Nucleus accumbens (tissue), 56 donors: ENCODE measurements around the gene AKR1C4.

ENCODE experiments used
- DNase-seq, 56 donors: peaks; one replicate each; lab custom pipeline; 2025; lab: John Stamatoyannopoulos, UW

AKR1C4 gene

DNA sequence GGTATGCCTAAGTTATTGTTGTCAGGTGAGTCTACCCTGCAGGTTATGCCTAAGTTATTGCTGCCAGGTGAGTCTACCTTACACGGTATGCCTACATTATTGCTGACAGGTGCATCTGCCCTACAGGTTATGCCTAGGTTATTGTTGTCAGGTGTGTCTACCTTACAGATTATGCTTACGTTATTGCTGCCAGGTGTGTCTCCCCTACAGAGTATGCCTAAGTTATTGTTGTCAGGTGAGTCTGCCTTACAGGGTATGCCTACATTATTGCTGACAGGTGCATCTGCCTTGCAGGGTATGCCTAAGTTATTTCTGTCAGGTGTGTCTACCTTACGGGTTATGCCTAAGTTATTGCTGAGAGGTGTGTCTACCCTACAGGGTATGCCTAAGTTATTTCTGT lies 64.2 kb downstream of the AKR1C4 start:
- no peak for DNase-seq

DNA sequence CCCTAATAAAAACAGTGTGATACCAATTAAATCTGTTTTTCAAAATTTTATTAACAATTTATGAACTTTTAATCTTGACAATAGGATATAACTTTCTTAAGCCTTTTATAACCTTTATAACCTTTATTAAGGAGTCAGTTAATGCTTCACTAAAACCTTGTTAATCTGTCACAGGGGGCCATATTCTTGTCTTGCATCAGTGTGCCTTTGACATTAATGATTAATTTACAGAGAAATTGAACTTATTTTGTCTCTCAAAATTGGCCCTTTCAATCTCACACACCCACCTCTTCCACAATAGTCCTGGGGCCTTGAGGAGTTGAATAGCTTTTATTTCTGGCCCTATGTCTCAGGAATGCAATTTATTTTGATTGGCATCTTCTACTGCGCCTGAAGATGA lies 68.5 kb downstream of the AKR1C4 start:
- DNase-seq: no peak

DNA sequence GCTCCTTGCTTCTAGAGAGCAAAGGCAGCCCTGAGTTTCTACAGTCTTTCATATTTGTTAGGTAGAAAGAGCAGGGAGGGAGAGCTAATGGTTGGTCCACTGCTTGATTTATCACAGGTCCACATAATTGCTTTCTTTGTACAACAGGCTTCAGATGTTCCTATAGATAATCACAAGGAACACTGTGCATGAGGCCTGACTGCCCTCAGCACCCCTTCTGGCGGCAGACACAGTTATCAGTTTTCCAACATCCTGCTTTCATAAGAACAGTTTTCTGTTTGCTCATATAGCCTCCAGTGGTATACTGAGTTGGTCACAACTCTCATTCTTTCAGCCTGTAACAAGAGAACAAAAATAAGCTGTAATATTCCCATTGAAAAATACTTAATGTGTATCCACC lies 69.7 kb downstream of the AKR1C4 start:
- no peak for DNase-seq

DNA sequence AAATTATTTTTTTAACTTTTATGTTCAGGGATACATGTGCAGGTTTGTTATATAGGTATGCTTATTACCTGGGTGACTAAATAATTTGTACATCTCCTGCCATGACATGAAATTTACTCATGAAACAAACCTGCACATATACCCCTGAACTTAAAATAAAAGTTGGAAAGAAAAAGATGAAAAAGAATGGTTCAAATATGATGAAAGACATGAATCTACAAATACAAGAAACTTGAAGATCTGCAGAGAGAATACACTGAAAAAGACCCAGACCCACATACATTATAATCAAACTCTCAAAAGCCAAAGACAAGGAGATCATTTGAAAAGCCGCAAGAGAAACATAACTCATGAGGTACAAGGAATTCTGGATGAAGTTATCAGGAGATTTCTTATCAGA lies 70.2 kb downstream of the AKR1C4 start:
- no peak for DNase-seq

DNA sequence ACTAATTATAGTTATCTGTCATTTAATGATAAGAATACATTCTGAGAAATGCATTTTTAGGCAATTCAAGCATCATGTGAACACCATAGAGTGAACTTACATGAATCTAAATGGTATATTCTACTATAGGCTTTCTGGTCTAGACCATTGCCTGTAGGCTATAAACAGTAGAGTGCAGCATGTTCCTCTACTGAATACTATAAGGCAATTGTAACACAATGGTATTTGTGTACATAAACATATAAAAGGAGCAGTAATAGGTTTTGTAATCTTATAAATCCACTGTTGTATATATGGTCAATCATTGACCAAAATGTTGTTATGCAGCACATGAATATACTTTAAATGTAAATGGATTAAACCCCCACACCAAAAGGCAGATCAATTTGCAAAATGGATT lies 71.6 kb downstream of the AKR1C4 start:
- DNase-seq: no peak
